SKM-1 (cell line): ENCODE measurements around the gene EMX2.

ENCODE experiments used
- DNase-seq: peaks from one replicate; lab custom pipeline; 2025; ENCODE audit not compliant: unreplicated experiment; lab: John Stamatoyannopoulos, UW

Gene EMX2

DNA sequence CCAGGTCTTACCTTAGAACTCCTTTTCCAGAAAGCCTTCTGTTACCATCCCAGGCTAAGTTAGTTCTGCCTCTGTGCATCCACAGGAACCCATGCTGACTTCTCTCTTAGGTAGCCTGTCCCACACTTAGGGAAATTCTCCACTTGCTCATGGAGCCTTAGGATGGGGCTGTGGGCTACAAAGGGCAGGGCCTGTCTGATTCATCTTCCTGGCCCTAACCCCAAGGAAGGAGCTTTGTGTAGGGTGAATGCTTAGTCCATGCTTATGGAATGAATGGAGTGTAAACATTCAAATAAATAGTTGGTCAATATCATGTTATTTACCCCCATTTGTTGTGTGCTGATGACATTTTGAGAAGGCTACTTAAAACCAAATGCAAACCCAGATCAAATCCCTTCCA lies 54.7 kb downstream of the EMX2 start:
- DNase-seq, result no peak
